ENCODE measurements around the gene RAPGEF5. TPM values are rescaled to one million over a fixed set of nuclear protein-coding genes. Genes with fewer than 3 reads are reported as not detected.

The RAPGEF5 gene
- total RNA-seq, 1 donor from 2014 or later: 139 TPM

DNA sequence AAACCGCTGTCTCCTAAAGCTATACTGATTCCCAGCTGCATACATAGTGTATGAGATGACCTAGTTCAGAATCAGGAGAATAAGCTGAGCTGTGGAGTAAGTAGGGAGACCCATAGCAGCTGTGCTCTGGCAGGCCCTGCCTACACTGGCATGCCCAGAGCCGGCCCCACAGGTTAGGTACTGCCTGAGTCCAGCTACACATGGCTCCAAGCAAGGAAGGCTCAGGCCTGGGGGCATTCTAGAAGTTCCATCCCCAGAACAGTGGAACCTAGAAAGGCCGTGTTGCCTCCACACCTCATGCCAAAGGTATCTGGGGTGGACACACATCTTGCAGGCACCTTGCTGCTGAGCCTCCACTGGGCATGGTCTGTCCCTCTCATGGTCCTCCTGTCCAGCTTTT, 215.6 kb downstream of the RAPGEF5 start:
- H3K27ac ChIP-seq: no peak overlapping the region
- H3K36me3 ChIP-seq: peaks cover 96% of the 10 kb centered on the region

GRCh38 chr7:22140578-22140977, 216.4 kb downstream of the RAPGEF5 start:
- Histone ChIP-seq H3K27me3 (no peaks in the 10 kb centered on the region), H3K4me3 (no peak overlapping the region), H3K9me3 (no peaks in the 10 kb centered on the region), H3K4me1 (peaks cover 32% of the 10 kb centered on the region), H3K27ac (no peak overlapping the region), H3K36me3 (peaks cover 97% of the 10 kb centered on the region)
- intact Hi-C loops (cut with DNase I): no loop called here
- TF ChIP-seq, protein P1, sequence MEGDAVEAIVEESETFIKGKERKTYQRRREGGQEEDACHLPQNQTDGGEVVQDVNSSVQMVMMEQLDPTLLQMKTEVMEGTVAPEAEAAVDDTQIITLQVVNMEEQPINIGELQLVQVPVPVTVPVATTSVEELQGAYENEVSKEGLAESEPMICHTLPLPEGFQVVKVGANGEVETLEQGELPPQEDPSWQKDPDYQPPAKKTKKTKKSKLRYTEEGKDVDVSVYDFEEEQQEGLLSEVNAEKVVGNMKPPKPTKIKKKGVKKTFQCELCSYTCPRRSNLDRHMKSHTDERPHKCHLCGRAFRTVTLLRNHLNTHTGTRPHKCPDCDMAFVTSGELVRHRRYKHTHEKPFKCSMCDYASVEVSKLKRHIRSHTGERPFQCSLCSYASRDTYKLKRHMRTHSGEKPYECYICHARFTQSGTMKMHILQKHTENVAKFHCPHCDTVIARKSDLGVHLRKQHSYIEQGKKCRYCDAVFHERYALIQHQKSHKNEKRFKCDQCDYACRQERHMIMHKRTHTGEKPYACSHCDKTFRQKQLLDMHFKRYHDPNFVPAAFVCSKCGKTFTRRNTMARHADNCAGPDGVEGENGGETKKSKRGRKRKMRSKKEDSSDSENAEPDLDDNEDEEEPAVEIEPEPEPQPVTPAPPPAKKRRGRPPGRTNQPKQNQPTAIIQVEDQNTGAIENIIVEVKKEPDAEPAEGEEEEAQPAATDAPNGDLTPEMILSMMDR (IDR thresholded peaks at IDR 0.05): no peak
- ATAC-seq (peak; percentile 55), DNase-seq (no peak)

More for the DNA sequence above, 215.6 kb downstream of the RAPGEF5 start:
- H3K9me3 ChIP-seq: no peaks in the 10 kb centered on the region
- no peak overlapping the region for H3K4me3 ChIP-seq
- peaks cover 32% of the 10 kb centered on the region for H3K4me1 ChIP-seq
- intact Hi-C loops (cut with DNase I): no loop called here
- ATAC-seq (no peak), DNase-seq (no peak)
- no peaks in the 10 kb centered on the region for H3K27me3 ChIP-seq
- TF ChIP-seq, protein P1 (IDR thresholded peaks at IDR 0.05): no peak

DNA sequence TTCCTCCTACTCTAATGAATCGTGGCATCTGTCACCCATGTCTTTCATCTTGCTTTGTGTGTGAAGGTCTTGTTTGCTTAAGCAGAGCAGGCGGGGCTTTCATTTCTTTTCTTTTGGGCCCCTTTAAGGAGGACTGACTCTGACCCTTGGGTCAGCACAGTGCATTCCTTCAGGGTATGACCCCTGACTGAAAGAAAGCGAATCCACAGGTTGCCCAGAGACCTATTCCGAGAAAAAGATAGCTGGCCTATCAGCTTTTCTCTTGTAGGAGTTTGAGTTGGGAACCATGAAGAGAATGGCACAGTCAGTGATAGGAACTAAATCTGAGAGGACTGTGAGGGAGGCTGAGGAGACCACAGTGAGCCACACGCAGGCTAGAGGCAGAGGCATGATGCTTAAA, 218.1 kb downstream of the RAPGEF5 start:
- ATAC-seq (no peak), DNase-seq (no peak)
- peaks cover 97% of the 10 kb centered on the region for H3K36me3 ChIP-seq
- no peaks in the 10 kb centered on the region for H3K9me3 ChIP-seq
- no peak overlapping the region for H3K27ac ChIP-seq
- intact Hi-C loops (cut with DNase I): no loop called here
- H3K4me3 ChIP-seq: no peak overlapping the region
- peaks cover 32% of the 10 kb centered on the region for H3K4me1 ChIP-seq
- no peaks in the 10 kb centered on the region for H3K27me3 ChIP-seq
- TF ChIP-seq, protein P1 (IDR thresholded peaks at IDR 0.05): no peak

GRCh38 chr7:22138106-22138505, 218.8 kb downstream of the RAPGEF5 start:
- no peak for ATAC-seq

DNA sequence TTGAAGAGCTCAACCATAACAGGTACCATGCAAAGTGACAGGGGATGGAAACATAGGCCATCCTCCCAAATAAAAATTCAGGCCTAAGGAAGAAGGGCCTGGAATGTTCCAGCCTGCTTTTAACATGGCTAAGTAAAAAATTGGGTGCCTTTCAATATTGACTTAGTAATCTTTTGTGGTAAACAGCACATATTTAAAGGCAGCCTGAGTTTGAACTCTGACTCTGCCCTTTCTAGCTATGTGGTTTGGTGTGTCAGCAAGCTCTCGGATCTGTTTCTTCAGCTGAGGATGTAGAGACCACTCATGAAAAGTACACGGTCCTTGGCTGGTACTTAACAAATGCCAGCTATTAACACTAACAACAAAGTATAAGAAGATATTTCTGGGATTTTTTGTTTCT, 219.5 kb downstream of the RAPGEF5 start:
- H3K27ac ChIP-seq: no peak overlapping the region
- intact Hi-C loops (cut with DNase I): no loop called here

More at GRCh38 chr7:22138106-22138505, 218.8 kb downstream of the RAPGEF5 start:
- no peaks in the 10 kb centered on the region for H3K27me3 ChIP-seq
- peaks cover 97% of the 10 kb centered on the region for H3K36me3 ChIP-seq
- TF ChIP-seq, protein P1 (IDR thresholded peaks at IDR 0.05): no peak
- peaks cover 32% of the 10 kb centered on the region for H3K4me1 ChIP-seq
- no peak overlapping the region for H3K4me3 ChIP-seq
- no peaks in the 10 kb centered on the region for H3K9me3 ChIP-seq
- intact Hi-C loops (cut with DNase I): no loop called here
- DNase-seq: no peak
- no peak overlapping the region for H3K27ac ChIP-seq

More for the DNA sequence above, 219.5 kb downstream of the RAPGEF5 start:
- H3K27me3 ChIP-seq: no peaks in the 10 kb centered on the region
- peaks cover 97% of the 10 kb centered on the region for H3K36me3 ChIP-seq
- DNase-seq: no peak
- no peak overlapping the region for H3K4me3 ChIP-seq
- H3K9me3 ChIP-seq: no peaks in the 10 kb centered on the region
- ATAC-seq: peak; percentile 61
- TF ChIP-seq, protein P1 (IDR thresholded peaks at IDR 0.05): no peak
- peaks cover 25% of the 10 kb centered on the region for H3K4me1 ChIP-seq
